Astrocyte (in vitro differentiated cells and primary cell): Measurements from ENCODE around the gene SUN5. TPM values are rescaled to one million over a fixed set of nuclear protein-coding genes. Genes with fewer than 3 reads are reported as not detected.

ENCODE experiments used
- DNase-seq: peaks from one replicate; pipeline ENCODE4 v3.0.0-alpha.2; 2010; ENCODE audit warnings: low read depth
- FAIRE-seq: peaks from 2 replicates; lab custom pipeline; 2011; peaks lifted over from hg19 to GRCh38; lab: Jason Lieb, UNC
- H2AFZ ChIP-seq: 2 replicates; pipeline ENCODE4 v1.6.0; 2012; ENCODE audit warnings: low read depth, low read length, inconsistent platforms
- H3K27ac ChIP-seq: 2 replicates; pipeline ENCODE4 v1.5.1; 2011; ENCODE audit warnings: low read depth, low read length, inconsistent platforms
- H3K27me3 ChIP-seq: 2 replicates; pipeline ENCODE4 v1.6.0; 2011; ENCODE audit warnings: low read length, inconsistent platforms; ENCODE audit not compliant: insufficient read depth
- H3K36me3 ChIP-seq: 2 replicates; pipeline ENCODE4 v1.5.1; 2011; ENCODE audit warnings: low read length, inconsistent platforms; ENCODE audit not compliant: insufficient read depth
- H3K4me1 ChIP-seq: 2 replicates; pipeline ENCODE4 v1.5.1; 2011; ENCODE audit warnings: low read length, inconsistent platforms; ENCODE audit not compliant: insufficient read depth
- H3K4me2 ChIP-seq: 2 replicates; pipeline ENCODE4 v1.6.0; 2012; ENCODE audit warnings: low read length, inconsistent platforms
- H3K4me3 ChIP-seq: 2 replicates; pipeline ENCODE4 v1.5.1; 2011; ENCODE audit warnings: low read depth, mild to moderate bottlenecking, low read length, inconsistent platforms; ENCODE audit not compliant: insufficient read depth
- H3K79me2 ChIP-seq: 2 replicates; pipeline ENCODE4 v1.6.0; 2012; ENCODE audit warnings: mild to moderate bottlenecking, low read length, inconsistent platforms; ENCODE audit not compliant: insufficient read depth
- H3K9ac ChIP-seq: 2 replicates; pipeline ENCODE4 v1.6.0; 2012; ENCODE audit warnings: mild to moderate bottlenecking, low read length, inconsistent platforms
- H3K9me3 ChIP-seq: 2 replicates; pipeline ENCODE4 v1.5.1; 2012; ENCODE audit warnings: low read depth, mild to moderate bottlenecking, low read length, inconsistent platforms; ENCODE audit not compliant: insufficient read depth
- H4K20me1 ChIP-seq: 2 replicates; pipeline ENCODE4 v1.6.0; 2012; ENCODE audit warnings: low read length, inconsistent platforms; ENCODE audit not compliant: insufficient read depth
- H3K27ac Mint-ChIP-seq: one replicate; pipeline ENCODE4 v1.8.0; 2021; ENCODE audit warnings: mild to moderate bottlenecking, mixed read lengths; ENCODE audit not compliant: unreplicated experiment
- H3K27me3 Mint-ChIP-seq: one replicate; pipeline ENCODE4 v1.8.0; 2021; ENCODE audit warnings: low read depth, mixed read lengths; ENCODE audit not compliant: unreplicated experiment
- H3K36me3 Mint-ChIP-seq: one replicate; pipeline ENCODE4 v1.8.0; 2021; ENCODE audit warnings: low read depth, mixed read lengths; ENCODE audit not compliant: unreplicated experiment
- H3K4me1 Mint-ChIP-seq: one replicate; pipeline ENCODE4 v1.8.0; 2021; ENCODE audit warnings: low read depth, mixed read lengths; ENCODE audit not compliant: unreplicated experiment
- H3K4me3 Mint-ChIP-seq: one replicate; pipeline ENCODE4 v1.8.0; 2021; ENCODE audit warnings: mild to moderate bottlenecking, moderate library complexity, mixed read lengths; ENCODE audit not compliant: unreplicated experiment
- H3K9me3 Mint-ChIP-seq: one replicate; pipeline ENCODE4 v1.8.0; 2021; ENCODE audit warnings: mild to moderate bottlenecking, mixed read lengths; ENCODE audit not compliant: unreplicated experiment
- CTCF ChIP-seq: IDR thresholded peaks from 2 replicates; pipeline ENCODE4 v1.5.1; 2011; ENCODE audit warnings: low read depth, mild to moderate bottlenecking, inconsistent platforms, low read length, moderate library complexity; ENCODE audit not compliant: insufficient read depth
- EZH2 ChIP-seq: IDR thresholded peaks from 2 replicates; pipeline ENCODE4 v1.6.1; 2012; ENCODE audit warnings: mild to moderate bottlenecking, low read length, inconsistent platforms; ENCODE audit not compliant: insufficient read depth
- total RNA-seq: library from RNA; stranded (reverse); gene quantifications from 2 replicates; pipeline ENCODE4 v1.2.1, GENCODE V29; 2021

The SUN5 gene
- total RNA-seq, 1 donor from 2014 or later = not detected

- Histone ChIP-seq H3K9me3 (no peaks in the 10 kb centered on the region), H3K4me1 (no peaks in the 10 kb centered on the region), H3K4me3 (no peak overlapping the region), H2AFZ (no peak overlapping the region), H3K9ac (no peak overlapping the region), H3K27ac (no peak overlapping the region), H3K36me3 (no peaks in the 10 kb centered on the region), H3K4me2 (no peak overlapping the region), H4K20me1 (no peaks in the 10 kb centered on the region), H3K27me3 (peaks cover 5% of the 10 kb centered on the region), H3K79me2 (no peaks in the 10 kb centered on the region)
- Mint-ChIP-seq H3K27ac (no peak overlapping the region), H3K4me3 (no peak overlapping the region), H3K36me3 (no peaks in the 10 kb centered on the region), H3K27me3 (peaks cover 35% of the 10 kb centered on the region), H3K4me1 (peaks cover 4% of the 10 kb centered on the region), H3K9me3 (no peaks in the 10 kb centered on the region)
- DNase-seq (no peak), FAIRE-seq (no peak)
- TF ChIP-seq EZH2 (no peak), CTCF (no peak)
These were observed 57.6 kb downstream of the SUN5 start for GRCh38 chr20:32946629-32947028.

GRCh38 chr20:32945710-32946221 lies 58.5 kb downstream of the SUN5 start:
- no peak overlapping the region for H3K4me3 ChIP-seq
- H3K36me3 ChIP-seq = no peaks in the 10 kb centered on the region
- no peaks in the 10 kb centered on the region for H3K4me1 ChIP-seq
- H3K27ac ChIP-seq = no peak overlapping the region
- H3K9ac ChIP-seq = no peak overlapping the region
- TF ChIP-seq CTCF = peak; percentile 56
- no peak for TF ChIP-seq EZH2
- Mint-ChIP-seq H3K36me3 (no peaks in the 10 kb centered on the region), H3K27ac (no peak overlapping the region), H3K27me3 (peaks cover 30% of the 10 kb centered on the region), H3K9me3 (no peaks in the 10 kb centered on the region), H3K4me1 (peaks cover 4% of the 10 kb centered on the region), H3K4me3 (no peak overlapping the region)
- no peak overlapping the region for H3K4me2 ChIP-seq
- no peaks in the 10 kb centered on the region for H3K79me2 ChIP-seq
- H3K27me3 ChIP-seq = no peaks in the 10 kb centered on the region
- no peak overlapping the region for H2AFZ ChIP-seq
- DNase-seq = no peak
- FAIRE-seq = no peak
- H3K9me3 ChIP-seq = no peaks in the 10 kb centered on the region
- H4K20me1 ChIP-seq = no peaks in the 10 kb centered on the region

- Histone ChIP-seq H3K79me2 (no peaks in the 10 kb centered on the region), H3K9me3 (no peaks in the 10 kb centered on the region), H3K27ac (no peak overlapping the region), H3K4me2 (no peak overlapping the region), H3K27me3 (no peaks in the 10 kb centered on the region), H3K36me3 (no peaks in the 10 kb centered on the region), H3K9ac (no peak overlapping the region), H3K4me1 (no peaks in the 10 kb centered on the region), H4K20me1 (no peaks in the 10 kb centered on the region), H3K4me3 (no peak overlapping the region), H2AFZ (no peak overlapping the region)
- H3K4me3 Mint-ChIP-seq = no peak overlapping the region
- H3K36me3 Mint-ChIP-seq = no peaks in the 10 kb centered on the region
- H3K27ac Mint-ChIP-seq = no peak overlapping the region
- FAIRE-seq (no peak), DNase-seq (no peak)
- peaks cover 13% of the 10 kb centered on the region for H3K27me3 Mint-ChIP-seq
- peaks cover 2% of the 10 kb centered on the region for H3K9me3 Mint-ChIP-seq
- TF ChIP-seq CTCF (no peak), EZH2 (no peak)
- no peaks in the 10 kb centered on the region for H3K4me1 Mint-ChIP-seq
These were observed 60.7 kb downstream of the SUN5 start for GRCh38 chr20:32943490-32944052.
